ENCODE measurements around the gene MYO7B.

The MYO7B gene

DNA sequence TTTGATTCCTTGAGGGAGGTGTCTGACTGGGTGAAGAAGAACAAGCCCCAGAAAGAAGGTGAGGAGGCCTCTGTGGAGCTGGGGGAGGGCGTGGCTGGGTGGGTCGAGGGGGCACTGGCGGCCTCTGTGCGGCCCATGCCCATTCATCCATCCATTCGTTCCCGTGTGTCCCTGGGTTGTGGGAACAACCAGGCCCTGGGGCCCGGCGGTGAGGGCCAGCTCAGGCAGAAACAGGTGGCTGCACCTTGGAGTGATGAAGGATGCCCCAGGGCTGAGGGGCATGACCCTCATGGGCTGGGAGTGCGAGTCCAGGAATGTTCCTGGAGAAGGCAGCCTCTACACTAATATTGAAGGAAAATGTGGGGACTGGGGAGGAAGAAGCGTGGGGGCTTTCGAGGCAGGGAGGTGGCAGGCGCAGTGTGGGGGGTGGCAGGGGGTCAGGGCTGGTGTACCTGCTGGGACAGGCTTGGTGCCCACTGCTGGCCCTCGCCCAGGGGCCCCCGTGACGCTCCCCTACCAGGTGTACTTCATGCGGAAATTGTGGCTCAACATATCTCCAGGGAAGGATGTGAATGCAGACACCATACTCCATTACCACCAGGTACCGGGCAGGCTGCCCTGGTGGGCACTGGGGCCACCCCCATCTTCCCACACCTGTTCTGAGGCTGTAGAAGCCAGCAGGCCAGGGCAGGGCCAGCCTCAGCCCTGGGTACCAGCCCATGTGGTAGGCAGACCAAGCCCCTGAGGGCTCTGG, 99.3 kb downstream of the MYO7B start:
- no peaks in the 10 kb centered on the region for H3K27me3 ChIP-seq (ENCODE audit: insufficient read depth, poor library complexity, severe bottlenecking)
- H3K4me3 ChIP-seq (ENCODE audit: severe bottlenecking): no peak overlapping the region
- TF ChIP-seq, protein P1, sequence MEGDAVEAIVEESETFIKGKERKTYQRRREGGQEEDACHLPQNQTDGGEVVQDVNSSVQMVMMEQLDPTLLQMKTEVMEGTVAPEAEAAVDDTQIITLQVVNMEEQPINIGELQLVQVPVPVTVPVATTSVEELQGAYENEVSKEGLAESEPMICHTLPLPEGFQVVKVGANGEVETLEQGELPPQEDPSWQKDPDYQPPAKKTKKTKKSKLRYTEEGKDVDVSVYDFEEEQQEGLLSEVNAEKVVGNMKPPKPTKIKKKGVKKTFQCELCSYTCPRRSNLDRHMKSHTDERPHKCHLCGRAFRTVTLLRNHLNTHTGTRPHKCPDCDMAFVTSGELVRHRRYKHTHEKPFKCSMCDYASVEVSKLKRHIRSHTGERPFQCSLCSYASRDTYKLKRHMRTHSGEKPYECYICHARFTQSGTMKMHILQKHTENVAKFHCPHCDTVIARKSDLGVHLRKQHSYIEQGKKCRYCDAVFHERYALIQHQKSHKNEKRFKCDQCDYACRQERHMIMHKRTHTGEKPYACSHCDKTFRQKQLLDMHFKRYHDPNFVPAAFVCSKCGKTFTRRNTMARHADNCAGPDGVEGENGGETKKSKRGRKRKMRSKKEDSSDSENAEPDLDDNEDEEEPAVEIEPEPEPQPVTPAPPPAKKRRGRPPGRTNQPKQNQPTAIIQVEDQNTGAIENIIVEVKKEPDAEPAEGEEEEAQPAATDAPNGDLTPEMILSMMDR (IDR thresholded peaks at IDR 0.05; ENCODE audit: poor library complexity, severe bottlenecking): no peak
- peaks cover 12% of the 10 kb centered on the region for H3K4me1 ChIP-seq (ENCODE audit: insufficient read depth, poor library complexity, severe bottlenecking)
- ATAC-seq (ENCODE audit: low read depth): no peak
- H3K9me3 ChIP-seq (ENCODE audit: severe bottlenecking): no peaks in the 10 kb centered on the region
- DNase-seq (ENCODE audit: low spot score): no peak
- H3K27ac ChIP-seq (ENCODE audit: poor library complexity, severe bottlenecking): no peak overlapping the region
- no peaks in the 10 kb centered on the region for H3K36me3 ChIP-seq (ENCODE audit: low read depth)

GRCh38 chr2:127635380-127636237, 100.1 kb downstream of the MYO7B start:
- Histone ChIP-seq H3K36me3 (ENCODE audit: low read depth) (no peaks in the 10 kb centered on the region), H3K27ac (ENCODE audit: poor library complexity, severe bottlenecking) (no peak overlapping the region), H3K4me1 (ENCODE audit: insufficient read depth, poor library complexity, severe bottlenecking) (peaks cover 12% of the 10 kb centered on the region), H3K4me3 (ENCODE audit: severe bottlenecking) (no peak overlapping the region), H3K9me3 (ENCODE audit: severe bottlenecking) (no peaks in the 10 kb centered on the region), H3K27me3 (ENCODE audit: insufficient read depth, poor library complexity, severe bottlenecking) (no peaks in the 10 kb centered on the region)
- ATAC-seq (ENCODE audit: low read depth): no peak
- no peak for DNase-seq (ENCODE audit: low spot score)
- TF ChIP-seq, protein P1 (IDR thresholded peaks at IDR 0.05; ENCODE audit: poor library complexity, severe bottlenecking): no peak

DNA sequence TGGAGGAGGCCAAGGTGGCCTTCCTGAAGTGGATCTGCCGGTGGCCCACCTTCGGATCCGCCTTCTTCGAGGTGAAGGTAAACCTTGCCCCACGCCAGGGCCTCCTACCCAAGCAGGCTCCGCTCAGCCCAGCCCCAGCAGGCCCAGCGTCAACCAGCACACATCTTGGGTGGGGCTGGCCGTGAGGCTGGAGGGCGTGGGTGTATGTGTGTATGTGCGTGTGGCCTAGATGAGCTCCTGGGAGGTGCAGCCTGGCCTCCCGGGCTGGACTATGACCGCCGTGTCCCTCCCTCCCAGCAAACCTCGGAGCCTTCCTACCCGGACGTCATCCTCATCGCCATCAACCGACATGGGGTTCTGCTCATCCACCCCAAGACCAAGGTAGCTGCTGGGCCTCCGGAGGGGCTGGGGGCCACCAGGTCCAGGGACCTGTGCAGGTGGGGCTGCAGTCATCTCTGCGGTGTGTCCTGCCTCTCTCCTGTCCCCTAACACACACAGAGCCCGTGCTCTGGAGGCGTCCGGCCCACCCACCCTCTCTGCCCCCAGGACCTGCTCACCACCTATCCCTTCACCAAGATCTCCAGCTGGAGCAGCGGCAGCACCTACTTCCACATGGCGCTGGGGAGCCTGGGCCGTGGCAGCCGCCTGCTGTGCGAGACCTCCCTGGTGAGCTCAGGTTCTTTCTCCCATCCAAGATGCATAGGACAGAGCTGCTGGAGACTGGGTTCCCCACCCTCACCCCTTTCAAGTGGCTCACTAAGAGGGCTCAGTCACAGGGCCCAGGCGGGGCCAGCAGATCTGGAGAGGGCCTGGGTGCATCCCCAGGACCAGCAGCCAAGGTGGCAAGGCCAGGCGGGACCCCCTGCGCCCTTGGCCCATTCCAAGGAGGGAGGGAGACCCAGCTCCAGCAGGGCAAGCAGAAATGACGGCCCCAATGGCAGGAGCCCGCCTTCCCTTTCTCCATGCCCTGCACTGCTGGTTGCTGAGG, 101.1 kb downstream of the MYO7B start:
- peak overlapping the region; percentile 75 for H3K27ac ChIP-seq (ENCODE audit: poor library complexity, severe bottlenecking)
- H3K36me3 ChIP-seq (ENCODE audit: low read depth): no peaks in the 10 kb centered on the region
- H3K4me3 ChIP-seq (ENCODE audit: severe bottlenecking): no peak overlapping the region
- H3K4me1 ChIP-seq (ENCODE audit: insufficient read depth, poor library complexity, severe bottlenecking): peaks cover 12% of the 10 kb centered on the region
- no peaks in the 10 kb centered on the region for H3K27me3 ChIP-seq (ENCODE audit: insufficient read depth, poor library complexity, severe bottlenecking)
- TF ChIP-seq, protein P1 (IDR thresholded peaks at IDR 0.05; ENCODE audit: poor library complexity, severe bottlenecking): no peak
- no peaks in the 10 kb centered on the region for H3K9me3 ChIP-seq (ENCODE audit: severe bottlenecking)
- DNase-seq (ENCODE audit: low spot score) (no peak), ATAC-seq (ENCODE audit: low read depth) (no peak)

- H3K27me3 ChIP-seq (ENCODE audit: insufficient read depth, poor library complexity, severe bottlenecking): no peaks in the 10 kb centered on the region
- H3K36me3 ChIP-seq (ENCODE audit: low read depth): no peaks in the 10 kb centered on the region
- TF ChIP-seq, protein P1 (IDR thresholded peaks at IDR 0.05; ENCODE audit: poor library complexity, severe bottlenecking): no peak
- no peaks in the 10 kb centered on the region for H3K9me3 ChIP-seq (ENCODE audit: severe bottlenecking)
- ATAC-seq (ENCODE audit: low read depth) (no peak), DNase-seq (ENCODE audit: low spot score) (no peak)
- H3K4me3 ChIP-seq (ENCODE audit: severe bottlenecking): no peak overlapping the region
- peaks cover 12% of the 10 kb centered on the region for H3K4me1 ChIP-seq (ENCODE audit: insufficient read depth, poor library complexity, severe bottlenecking)
- peak overlapping the region; percentile 75 for H3K27ac ChIP-seq (ENCODE audit: poor library complexity, severe bottlenecking)
Observed at GRCh38 chr2:127637236-127637630, 101.8 kb downstream of the MYO7B start.
